Mesendoderm (in vitro differentiated cells): ENCODE measurements around the gene PDCD1.
"Not testable (repeated sequence)": the region's sequence is repeated elsewhere in the genome, so short reads cannot be mapped to it uniquely, and the experiment has no call there.

ENCODE experiments used
- DNase-seq: peaks from one replicate; pipeline ENCODE4 v3.0.0; 2013
- H2AK5ac ChIP-seq: 2 replicates; pipeline ENCODE4 v1.6.1; 2013; ENCODE audit warnings: low read length, inconsistent platforms
- H2BK120ac ChIP-seq: 2 replicates; pipeline ENCODE4 v1.6.1; 2013; ENCODE audit warnings: low read depth, mild to moderate bottlenecking, low read length, moderate library complexity, mixed read lengths
- H2BK15ac ChIP-seq: replicated peaks from 2 replicates; pipeline ENCODE4 v1.6.1; 2013; ENCODE audit warnings: low read depth, mild to moderate bottlenecking, moderate library complexity
- H2BK5ac ChIP-seq: 2 replicates; pipeline ENCODE4 v1.6.1; 2013; ENCODE audit warnings: low read length, inconsistent platforms
- H3K18ac ChIP-seq: 2 replicates; pipeline ENCODE4 v1.6.1; 2013; ENCODE audit warnings: mild to moderate bottlenecking, low read length, mixed read lengths
- H3K23ac ChIP-seq: one replicate; pipeline ENCODE4 v1.6.1; 2013; ENCODE audit warnings: low read length
- H3K27ac ChIP-seq: 2 replicates; pipeline ENCODE4 v1.5.1; 2013; ENCODE audit warnings: low read depth, mild to moderate bottlenecking, inconsistent platforms, low read length, moderate library complexity
- H3K27me3 ChIP-seq: 2 replicates; pipeline ENCODE4 v1.6.1; 2013; ENCODE audit warnings: low read length, control low read depth, mild to moderate bottlenecking, inconsistent platforms; ENCODE audit not compliant: insufficient read depth, poor library complexity
- H3K36me3 ChIP-seq: 2 replicates; pipeline ENCODE4 v1.6.1; 2013; ENCODE audit warnings: low read length, inconsistent platforms; ENCODE audit not compliant: control insufficient read depth, insufficient read depth
- H3K4ac ChIP-seq: one replicate; pipeline ENCODE4 v1.6.1; 2013; ENCODE audit warnings: low read depth, mild to moderate bottlenecking, low read length, moderate library complexity
- H3K4me1 ChIP-seq: 2 replicates; pipeline ENCODE4 v1.6.1; 2013; ENCODE audit warnings: low read depth, low read length, inconsistent platforms; ENCODE audit not compliant: control insufficient read depth
- H3K4me2 ChIP-seq: 2 replicates; pipeline ENCODE4 v1.6.1; 2013; ENCODE audit warnings: low read length
- H3K4me3 ChIP-seq: 2 replicates; pipeline ENCODE4 v1.5.1; 2013; ENCODE audit warnings: mild to moderate bottlenecking, low read length
- H3K56ac ChIP-seq: one replicate; pipeline ENCODE4 v1.6.1; 2013; ENCODE audit warnings: low read length
- H3K79me1 ChIP-seq: 2 replicates; pipeline ENCODE4 v1.6.1; 2013; ENCODE audit warnings: low read length, inconsistent platforms
- H3K79me2 ChIP-seq: 2 replicates; pipeline ENCODE4 v1.6.1; 2013; ENCODE audit warnings: mild to moderate bottlenecking, low read length; ENCODE audit not compliant: control insufficient read depth, insufficient read depth
- H3K9ac ChIP-seq: 2 replicates; pipeline ENCODE4 v1.6.1; 2013; ENCODE audit warnings: low read length, inconsistent platforms
- H4K5ac ChIP-seq: one replicate; pipeline ENCODE4 v1.6.1; 2013; ENCODE audit warnings: low read length
- H4K8ac ChIP-seq: one replicate; pipeline ENCODE4 v1.6.1; 2013; ENCODE audit warnings: low read depth, mild to moderate bottlenecking, control low read depth, low read length, moderate library complexity
- WGBS: extraction: QIAGEN DNeasy Blood & Tissue Kit; methylation state at CpG from one replicate; pipeline ENCODE4 v1.1.7; 2013; ENCODE audit warnings: low lambda C conversion rate, missing lambda C conversion rate; ENCODE audit not compliant: insufficient coverage; ENCODE audit errors: extremely low coverage; 5-methylcytosine and 5-hydroxymethylcytosine counted together

The PDCD1 gene

GRCh38 chr2:241808721-241809382 is 49.8 kb downstream of the PDCD1 start, which contains the start of gene NEU4:
TSS of gene NEU4 (plus strand) at chr2:241809193. CDS start at chr2:241814485, 5,292 bp downstream.
- Histone ChIP-seq H3K79me1 (no peaks in the 10 kb centered on the region), H2AK5ac (no peak within 1 kb of the TSS), H4K8ac (no peak within 1 kb of the TSS), H3K36me3 (no peaks in the 10 kb centered on the region), H3K4me1 (peaks cover 6% of the 10 kb centered on the region), H3K4me3 (no peak within 1 kb of the TSS), H3K23ac (no peak within 1 kb of the TSS), H2BK15ac (no peak within 1 kb of the TSS), H2BK120ac (no peak within 1 kb of the TSS), H3K27ac (peak within 1 kb of the TSS; percentile 1), H3K9ac (peak within 1 kb of the TSS; percentile 7), H2BK5ac (no peak within 1 kb of the TSS), H3K79me2 (no peaks in the 10 kb centered on the region), H3K4me2 (no peak within 1 kb of the TSS), H3K4ac (no peak within 1 kb of the TSS), H3K27me3 (no peaks in the 10 kb centered on the region), H3K18ac (peak within 1 kb of the TSS; percentile 12), H4K5ac (peak within 1 kb of the TSS; percentile 12), H3K56ac (peak within 1 kb of the TSS; percentile 76)
- WGBS: no CpG with 5 or more reads among the region's 31 CpGs
- DNase-seq: peak; percentile 46

GRCh38 chr2:241808051-241808720 is 50.5 kb downstream of the PDCD1 start:
- peak; percentile 54 for DNase-seq
- no peak overlapping the region for H2BK5ac ChIP-seq
- H2BK120ac ChIP-seq: no peak overlapping the region
- H3K56ac ChIP-seq: peak overlapping the region; percentile 67
- H2AK5ac ChIP-seq: no peak overlapping the region
- no CpG with 5 or more reads among the region's 17 CpGs for WGBS
- no peak overlapping the region for H2BK15ac ChIP-seq
- H3K23ac ChIP-seq: no peak overlapping the region
- peak overlapping the region; percentile 12 for H3K18ac ChIP-seq
- no peaks in the 10 kb centered on the region for H3K79me2 ChIP-seq
- no peak overlapping the region for H3K4me2 ChIP-seq
- no peak overlapping the region for H3K9ac ChIP-seq
- H3K4me1 ChIP-seq: peaks cover 6% of the 10 kb centered on the region
- peak overlapping the region; percentile 12 for H4K5ac ChIP-seq
- H3K27ac ChIP-seq: peak overlapping the region; percentile 1
- H4K8ac ChIP-seq: no peak overlapping the region
- no peaks in the 10 kb centered on the region for H3K36me3 ChIP-seq
- no peaks in the 10 kb centered on the region for H3K27me3 ChIP-seq
- no peaks in the 10 kb centered on the region for H3K79me1 ChIP-seq
- no peak overlapping the region for H3K4ac ChIP-seq
- H3K4me3 ChIP-seq: no peak overlapping the region

- not testable (repeated sequence) for H3K4me1 ChIP-seq, H2AK5ac ChIP-seq, H3K9ac ChIP-seq, H3K23ac ChIP-seq, H3K4ac ChIP-seq, H3K79me1 ChIP-seq, H2BK5ac ChIP-seq, H3K4me2 ChIP-seq, H3K18ac ChIP-seq, H3K56ac ChIP-seq, H2BK15ac ChIP-seq, H3K27me3 ChIP-seq, H3K36me3 ChIP-seq, H4K5ac ChIP-seq, H2BK120ac ChIP-seq, H3K79me2 ChIP-seq, DNase-seq, H4K8ac ChIP-seq, H3K4me3 ChIP-seq, H3K27ac ChIP-seq
- WGBS: no CpG with 5 or more reads among the region's 8 CpGs
Measured at GRCh38 chr2:241806217-241806616, 52.5 kb downstream of the PDCD1 start.

GRCh38 chr2:241804326-241805229 is 54.1 kb downstream of the PDCD1 start:
- Histone ChIP-seq H3K36me3 (no peaks in the 10 kb centered on the region), H4K8ac (no peak overlapping the region), H3K27ac (no peak overlapping the region), H2BK120ac (no peak overlapping the region), H3K4ac (peak overlapping the region; percentile 6), H3K4me3 (no peak overlapping the region), H3K23ac (no peak overlapping the region), H2BK5ac (peak overlapping the region; percentile 88), H3K27me3 (no peaks in the 10 kb centered on the region), H3K18ac (no peak overlapping the region), H3K4me1 (peaks cover 6% of the 10 kb centered on the region), H3K4me2 (no peak overlapping the region), H3K56ac (peak overlapping the region; percentile 86), H3K79me1 (no peaks in the 10 kb centered on the region), H4K5ac (no peak overlapping the region), H2AK5ac (no peak overlapping the region), H2BK15ac (no peak overlapping the region), H3K9ac (peak overlapping the region; percentile 51), H3K79me2 (no peaks in the 10 kb centered on the region)
- peak; percentile 59 for DNase-seq
- no CpG with 5 or more reads among the region's 35 CpGs for WGBS

- Histone ChIP-seq H3K4me1 (peaks cover 6% of the 10 kb centered on the region), H3K56ac (peak overlapping the region; percentile 86), H3K4me2 (no peak overlapping the region), H3K4me3 (no peak overlapping the region), H2AK5ac (no peak overlapping the region), H4K5ac (no peak overlapping the region), H3K4ac (no peak overlapping the region), H3K79me1 (no peaks in the 10 kb centered on the region), H3K27ac (no peak overlapping the region), H3K18ac (no peak overlapping the region), H3K9ac (no peak overlapping the region), H2BK15ac (no peak overlapping the region), H3K79me2 (no peaks in the 10 kb centered on the region), H3K36me3 (no peaks in the 10 kb centered on the region), H3K27me3 (no peaks in the 10 kb centered on the region), H4K8ac (no peak overlapping the region), H3K23ac (no peak overlapping the region), H2BK5ac (no peak overlapping the region), H2BK120ac (no peak overlapping the region)
- DNase-seq: no peak
- whole genome bisulfite sequencing: no CpG with 5 or more reads among the region's 109 CpGs
Measured at GRCh38 chr2:241803387-241804325, 55.0 kb downstream of the PDCD1 start.
